Testis (tissue), 2 donors: ENCODE results near the gene RXRA.

Source experiments
- POLR2A ChIP-seq: fragments of 450-650 bp; IDR thresholded peaks from one replicate; pipeline ENCODE4 v1.6.1; 2017; ENCODE audit warnings: antibody characterized with exemption, mild to moderate bottlenecking, moderate library complexity
- TF ChIP-seq, protein P1 (sequence below), 3 experiments: fragments of 450-650 bp in 2 of 3; fragments of 200-600 bp in 1 of 3; sonication (generic) in 1 of 3; IDR thresholded peaks; one replicate each; pipeline ENCODE4 v1.5.1; 2016 to 2019; ENCODE audit warnings: antibody characterized with exemption in 3 of 3, mild to moderate bottlenecking in 2 of 3, moderate library complexity in 1 of 3

DNA sequence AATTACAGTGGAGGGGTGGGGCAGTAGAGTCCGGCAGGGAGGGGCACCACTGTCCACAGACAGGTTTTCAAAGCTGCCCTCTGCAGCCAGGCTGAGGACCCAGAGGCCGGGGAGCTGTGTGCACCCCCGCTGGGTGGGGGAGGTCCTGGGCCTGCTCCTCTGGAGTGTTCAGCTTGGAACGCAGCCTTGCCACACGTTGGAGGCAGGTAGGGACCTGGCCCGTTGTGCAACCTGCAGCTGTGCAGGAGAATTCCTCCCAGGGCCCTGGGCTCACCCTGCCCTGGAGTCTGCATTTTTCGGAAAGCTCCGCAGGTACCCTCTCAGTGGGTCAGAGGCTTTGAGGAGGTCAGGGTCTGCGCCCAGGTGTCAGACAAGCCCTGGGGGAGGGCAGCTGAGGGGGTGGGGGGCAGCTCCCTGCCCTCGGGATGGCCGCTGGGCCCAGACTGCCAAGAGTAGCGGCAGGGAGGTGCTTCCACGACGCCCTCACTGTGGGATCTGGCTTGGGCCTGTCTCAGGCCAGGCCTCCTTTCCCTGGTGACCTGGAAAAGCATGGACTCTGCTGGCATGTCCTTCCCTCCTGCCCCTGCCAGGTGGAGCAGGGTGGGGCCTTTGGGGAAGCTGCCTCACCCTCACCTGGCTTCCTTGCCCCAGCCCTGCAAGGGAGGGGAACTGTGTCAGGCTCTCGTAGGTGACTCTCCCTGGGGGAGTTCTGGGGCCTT is 29.5 kb downstream of the RXRA start:
- TF ChIP-seq, protein P1, sequence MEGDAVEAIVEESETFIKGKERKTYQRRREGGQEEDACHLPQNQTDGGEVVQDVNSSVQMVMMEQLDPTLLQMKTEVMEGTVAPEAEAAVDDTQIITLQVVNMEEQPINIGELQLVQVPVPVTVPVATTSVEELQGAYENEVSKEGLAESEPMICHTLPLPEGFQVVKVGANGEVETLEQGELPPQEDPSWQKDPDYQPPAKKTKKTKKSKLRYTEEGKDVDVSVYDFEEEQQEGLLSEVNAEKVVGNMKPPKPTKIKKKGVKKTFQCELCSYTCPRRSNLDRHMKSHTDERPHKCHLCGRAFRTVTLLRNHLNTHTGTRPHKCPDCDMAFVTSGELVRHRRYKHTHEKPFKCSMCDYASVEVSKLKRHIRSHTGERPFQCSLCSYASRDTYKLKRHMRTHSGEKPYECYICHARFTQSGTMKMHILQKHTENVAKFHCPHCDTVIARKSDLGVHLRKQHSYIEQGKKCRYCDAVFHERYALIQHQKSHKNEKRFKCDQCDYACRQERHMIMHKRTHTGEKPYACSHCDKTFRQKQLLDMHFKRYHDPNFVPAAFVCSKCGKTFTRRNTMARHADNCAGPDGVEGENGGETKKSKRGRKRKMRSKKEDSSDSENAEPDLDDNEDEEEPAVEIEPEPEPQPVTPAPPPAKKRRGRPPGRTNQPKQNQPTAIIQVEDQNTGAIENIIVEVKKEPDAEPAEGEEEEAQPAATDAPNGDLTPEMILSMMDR (IDR thresholded peaks at IDR 0.05) = no peak
- TF ChIP-seq POLR2A = no peak
